Gastrocnemius medialis (tissue), 4 donors: ENCODE measurements around the gene PDGFRB. TPM values are rescaled to one million over a fixed set of nuclear protein-coding genes. Genes with fewer than 3 reads are reported as not detected.

Experiments
- ATAC-seq, 2 donors: fragments of 150-250 bp; one replicate each; pipeline ENCODE4 v1.9.1; 2016
- DNase-seq, 2 donors: peaks; one replicate each; pipeline ENCODE4 v3.0.0-alpha.2; 2019
- H3K27ac ChIP-seq, 4 donors: fragments of 200-600 bp; sonication (generic); 1 replicate in 1 of 4; 2 replicates in 3 of 4; pipeline ENCODE4 v1.5.1; 2016 to 2018; ENCODE audit warnings: mild to moderate bottlenecking in 2 of 4, moderate library complexity in 1 of 4
- H3K27me3 ChIP-seq, 3 donors: fragments of 200-600 bp; sonication (generic) in 2 of 3; 1 replicate in 1 of 3; 2 replicates in 2 of 3; pipeline versions ENCODE4 v1.5.1 to v1.6.0; 2016 to 2019; ENCODE audit warnings: mild to moderate bottlenecking in 1 of 3, moderate library complexity in 1 of 3
- H3K36me3 ChIP-seq, 2 donors: fragments of 200-600 bp; sonication (generic) in 1 of 2; one replicate each; pipeline ENCODE4 v1.5.1; 2017 to 2018
- H3K4me1 ChIP-seq, 2 donors: fragments of 200-600 bp; sonication (generic) in 1 of 2; one replicate each; pipeline ENCODE4 v1.5.1; 2016 to 2017; ENCODE audit warnings: mild to moderate bottlenecking in 2 of 2
- H3K4me3 ChIP-seq, 4 donors: fragments of 200-600 bp; sonication (generic) in 3 of 4; 1 replicate in 1 of 4; 2 replicates in 3 of 4; pipeline ENCODE4 v1.5.1; 2016 to 2019; ENCODE audit warnings: mild to moderate bottlenecking in 2 of 4
- H3K9me3 ChIP-seq, 3 donors: fragments of 200-600 bp; sonication (generic) in 2 of 3; 1 replicate in 1 of 3; 2 replicates in 2 of 3; pipeline ENCODE4 v1.5.1; 2016 to 2019
- POLR2A ChIP-seq, 2 donors: fragments of 450-650 bp; IDR thresholded peaks; one replicate each; pipeline ENCODE4 v1.6.1; 2017; ENCODE audit warnings: antibody characterized with exemption in 2 of 2, mild to moderate bottlenecking in 2 of 2, moderate library complexity in 2 of 2
- in situ Hi-C, 4 donors: fragments of 200-750 bp; cut with MboI; loops; one replicate each; pipeline versions ENCODE4 v1.15.0 to v1.8.0; 2017; ENCODE audit warnings: low sequenced_read_pairs in 4 of 4
- intact Hi-C: fragments of 100-400 bp; cut with DNase I; formaldehyde crosslinking; loops from one replicate; pipeline ENCODE4 v1.15.1; 2023; ENCODE audit warnings: low total_unique reads
- total RNA-seq, 4 donors: library from RNA; depleted of rRNA; stranded (reverse); fragments of >200 nt; gene quantifications; one replicate each; pipeline versions ENCODE4 v1.1.0 to v1.2.3, GENCODE V29; 2016
- TF ChIP-seq, protein P1 (sequence below), 5 experiments: fragments of 450-650 bp in 3 of 5; fragments of 200-600 bp in 2 of 5; sonication (generic) in 2 of 5; IDR thresholded peaks in 4 of 5; conservative IDR thresholded peaks in 1 of 5; 1 replicate in 4 of 5; 2 replicates in 1 of 5; pipeline ENCODE4 v1.5.1; 2016 to 2019; ENCODE audit warnings: antibody characterized with exemption in 5 of 5, mild to moderate bottlenecking in 3 of 5, moderate library complexity in 3 of 5

The PDGFRB gene
- total RNA-seq, 4 donors from 2014 or later = 27.9 to 58.4 (median 52.5) TPM

DNA sequence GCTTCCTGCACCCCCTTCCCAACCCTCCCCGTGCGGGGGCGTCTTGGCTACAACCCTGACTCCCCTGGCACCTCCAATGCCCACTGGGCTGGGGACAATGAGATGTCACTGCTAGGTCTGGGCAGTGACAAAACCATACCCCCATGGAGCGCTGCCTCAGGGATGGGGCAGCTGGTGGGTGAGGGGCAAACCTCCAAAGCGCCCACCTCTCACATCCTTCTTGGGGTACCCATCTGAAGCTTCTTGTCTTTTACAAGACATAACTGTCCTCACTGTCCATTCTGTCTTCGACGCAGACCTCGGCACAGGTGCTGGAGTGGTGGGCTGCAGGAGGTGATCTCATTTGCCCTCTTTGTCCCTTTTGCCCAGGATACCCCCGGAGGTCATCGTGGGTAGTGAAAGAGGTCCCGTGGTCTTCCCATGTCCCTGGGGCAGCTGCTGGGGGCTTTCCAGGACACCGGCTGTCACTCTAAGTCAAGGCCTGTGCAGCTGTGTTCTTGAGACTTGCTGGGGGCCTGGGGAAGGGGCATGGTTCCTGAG is 41.5 kb downstream of the PDGFRB start:
- H3K4me1 ChIP-seq = no peaks in the 10 kb centered on the region
- in situ Hi-C loops = no loop called here
- no peaks in the 10 kb centered on the region for H3K36me3 ChIP-seq
- H3K27me3 ChIP-seq = no peaks in the 10 kb centered on the region
- no peak overlapping the region for H3K4me3 ChIP-seq
- DNase-seq (no peak), ATAC-seq (no peak)
- H3K9me3 ChIP-seq = no peaks in the 10 kb centered on the region
- H3K27ac ChIP-seq = no peak overlapping the region
- intact Hi-C loops = no loop called here
- TF ChIP-seq POLR2A (IDR thresholded peaks at IDR 0.05) = no peak
- TF ChIP-seq, protein P1, sequence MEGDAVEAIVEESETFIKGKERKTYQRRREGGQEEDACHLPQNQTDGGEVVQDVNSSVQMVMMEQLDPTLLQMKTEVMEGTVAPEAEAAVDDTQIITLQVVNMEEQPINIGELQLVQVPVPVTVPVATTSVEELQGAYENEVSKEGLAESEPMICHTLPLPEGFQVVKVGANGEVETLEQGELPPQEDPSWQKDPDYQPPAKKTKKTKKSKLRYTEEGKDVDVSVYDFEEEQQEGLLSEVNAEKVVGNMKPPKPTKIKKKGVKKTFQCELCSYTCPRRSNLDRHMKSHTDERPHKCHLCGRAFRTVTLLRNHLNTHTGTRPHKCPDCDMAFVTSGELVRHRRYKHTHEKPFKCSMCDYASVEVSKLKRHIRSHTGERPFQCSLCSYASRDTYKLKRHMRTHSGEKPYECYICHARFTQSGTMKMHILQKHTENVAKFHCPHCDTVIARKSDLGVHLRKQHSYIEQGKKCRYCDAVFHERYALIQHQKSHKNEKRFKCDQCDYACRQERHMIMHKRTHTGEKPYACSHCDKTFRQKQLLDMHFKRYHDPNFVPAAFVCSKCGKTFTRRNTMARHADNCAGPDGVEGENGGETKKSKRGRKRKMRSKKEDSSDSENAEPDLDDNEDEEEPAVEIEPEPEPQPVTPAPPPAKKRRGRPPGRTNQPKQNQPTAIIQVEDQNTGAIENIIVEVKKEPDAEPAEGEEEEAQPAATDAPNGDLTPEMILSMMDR (IDR thresholded peaks at IDR 0.05 in 4 of 5, conservative IDR thresholded peaks at IDR 0.05 in 1 of 5) = no peak

DNA sequence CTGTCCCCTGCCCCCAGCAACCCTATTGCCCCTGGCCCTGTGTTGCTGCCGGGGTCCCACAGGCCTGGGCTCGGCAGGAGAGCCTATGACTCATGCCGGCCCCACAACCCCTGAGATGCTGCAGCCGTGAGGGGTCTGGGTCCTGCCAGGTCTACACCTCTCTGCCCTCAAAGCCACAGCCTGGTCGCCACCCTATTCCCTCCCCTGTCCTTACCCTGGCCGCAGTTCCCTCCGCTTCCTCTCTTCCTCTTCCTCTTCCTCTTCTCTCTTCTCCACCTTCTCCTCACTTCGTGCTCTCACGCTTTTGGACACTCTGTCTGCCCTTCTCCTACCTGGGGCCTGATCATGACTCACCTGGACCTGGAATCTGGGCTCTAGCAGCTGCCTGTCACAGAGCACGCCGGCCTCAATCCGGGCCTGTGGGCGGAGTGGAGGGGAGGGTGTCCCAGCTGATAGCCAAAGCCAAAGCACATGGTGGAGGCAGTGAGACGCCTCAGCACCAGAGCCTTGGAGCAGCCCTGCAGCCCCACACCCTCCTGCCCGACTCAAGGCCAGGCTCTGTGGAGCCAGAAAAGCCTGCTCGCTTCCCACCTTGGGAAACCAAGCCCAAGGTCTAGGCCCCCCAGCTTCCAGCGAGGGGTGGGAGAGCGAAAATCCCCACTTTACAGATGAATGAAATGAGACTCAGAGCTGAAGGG is 42.4 kb downstream of the PDGFRB start:
- intact Hi-C loops = no loop called here
- Histone ChIP-seq H3K27ac (peak overlapping the region in 2 of 4 donors; percentile 14 to 55), H3K27me3 (no peaks in the 10 kb centered on the region), H3K4me3 (no peak overlapping the region), H3K36me3 (no peaks in the 10 kb centered on the region), H3K9me3 (no peaks in the 10 kb centered on the region), H3K4me1 (no peaks in the 10 kb centered on the region)
- no peak for TF ChIP-seq POLR2A (IDR thresholded peaks at IDR 0.05)
- TF ChIP-seq, protein P1 (IDR thresholded peaks at IDR 0.05 in 4 of 5, conservative IDR thresholded peaks at IDR 0.05 in 1 of 5) = no peak
- ATAC-seq = peak in 1 of 2 donors; percentile 17
- in situ Hi-C loops = no loop called here
- DNase-seq = no peak

DNA sequence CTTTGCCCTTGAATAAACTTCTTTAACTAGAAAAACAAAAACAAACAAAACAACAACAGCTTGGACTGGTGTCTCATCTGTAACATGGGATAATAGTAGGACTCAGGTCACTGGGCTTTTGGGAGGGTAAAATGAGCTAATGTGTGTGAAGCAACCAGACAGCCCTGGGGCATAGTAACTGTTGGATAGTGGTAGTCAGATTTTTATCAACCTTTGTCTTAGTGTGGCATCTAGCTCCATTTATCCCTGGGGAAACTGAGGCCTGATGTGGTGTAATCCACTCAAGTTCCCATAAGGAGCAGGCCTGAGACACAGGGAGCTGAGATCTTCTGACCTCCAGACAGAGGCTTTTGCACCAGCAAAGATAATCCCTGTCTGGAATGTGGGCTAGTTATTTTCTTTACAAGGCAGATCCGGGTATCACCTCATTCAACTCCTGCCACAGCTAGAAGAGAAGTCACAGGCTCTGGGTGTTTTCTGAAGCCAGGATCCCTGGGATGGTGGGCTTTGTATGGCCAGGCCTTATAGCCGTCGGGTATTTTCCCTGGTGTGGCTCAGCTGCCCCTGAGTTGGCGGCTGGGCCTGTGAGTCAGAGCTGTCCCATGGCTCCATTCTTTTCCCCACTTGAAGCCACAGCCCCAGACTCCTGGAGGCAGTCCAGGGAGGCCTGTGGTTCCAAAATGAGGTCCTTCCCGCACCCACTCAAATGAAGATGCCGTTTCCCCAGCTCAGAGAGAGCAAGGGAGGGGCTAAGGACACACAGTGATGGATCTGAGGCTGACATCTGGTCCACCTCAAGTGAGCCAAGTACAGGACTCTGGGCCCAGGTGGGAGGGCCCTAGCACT is 43.2 kb downstream of the PDGFRB start:
- no peaks in the 10 kb centered on the region for H3K4me1 ChIP-seq
- ATAC-seq (peak; percentile 17 to 44), DNase-seq (peak in 1 of 2 donors; percentile 44)
- H3K36me3 ChIP-seq = no peaks in the 10 kb centered on the region
- intact Hi-C loops = no loop called here
- TF ChIP-seq POLR2A (IDR thresholded peaks at IDR 0.05) = no peak
- TF ChIP-seq, protein P1 (IDR thresholded peaks at IDR 0.05 in 4 of 5, conservative IDR thresholded peaks at IDR 0.05 in 1 of 5) = no peak
- peak overlapping the region; percentile 31 to 55 (median 38) for H3K27ac ChIP-seq
- H3K9me3 ChIP-seq = no peaks in the 10 kb centered on the region
- in situ Hi-C loops = no loop called here
- no peak overlapping the region for H3K4me3 ChIP-seq
- no peaks in the 10 kb centered on the region for H3K27me3 ChIP-seq

DNA sequence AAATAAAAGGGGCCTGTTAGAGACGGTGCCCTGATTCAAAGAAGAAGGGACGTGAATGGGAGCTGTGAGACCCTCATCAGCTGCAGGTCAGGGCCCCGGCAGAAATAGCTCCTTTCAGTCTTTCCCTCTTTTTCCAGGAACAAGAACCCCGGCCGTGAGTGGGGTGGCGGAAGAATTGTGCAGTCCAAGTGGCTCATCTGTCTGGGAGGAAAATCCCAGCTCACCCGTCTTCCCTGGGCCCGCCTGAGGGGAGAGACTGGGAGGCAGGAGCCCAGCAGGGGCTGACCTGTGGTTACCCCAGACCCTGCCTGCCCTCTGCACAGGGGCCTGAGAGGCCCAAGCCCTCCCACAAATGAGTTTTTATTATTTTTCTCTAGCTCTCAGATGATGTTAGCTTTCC is 44.5 kb downstream of the PDGFRB start:
- intact Hi-C loops = no loop called here
- no peak for DNase-seq

More for the DNA sequence above, 44.5 kb downstream of the PDGFRB start:
- Histone ChIP-seq H3K36me3 (no peaks in the 10 kb centered on the region), H3K27me3 (no peaks in the 10 kb centered on the region), H3K9me3 (no peaks in the 10 kb centered on the region), H3K27ac (peak overlapping the region in 1 of 4 donors; percentile 13), H3K4me1 (no peaks in the 10 kb centered on the region), H3K4me3 (no peak overlapping the region)
- TF ChIP-seq, protein P1 (IDR thresholded peaks at IDR 0.05 in 4 of 5, conservative IDR thresholded peaks at IDR 0.05 in 1 of 5) = no peak
- no peak for TF ChIP-seq POLR2A (IDR thresholded peaks at IDR 0.05)
- in situ Hi-C loops = no loop called here
- ATAC-seq = no peak
